GM19452 (cell line): Measurements from ENCODE around the gene HDAC9.

Source experiments
- ATAC-seq: cut with Tn5 transposase; IDR thresholded peaks from one replicate; pipeline ENCODE4 v1.9.1; 2021; ENCODE audit not compliant: unreplicated experiment

Gene HDAC9

GRCh38 chr7:18580950-18581349 lies 85.4 kb downstream of the HDAC9 start:
- ATAC-seq = no peak

- no peak for ATAC-seq
Observed at GRCh38 chr7:18583305-18583704, 87.8 kb downstream of the HDAC9 start.

- ATAC-seq = no peak
Observed at GRCh38 chr7:18590241-18590640, 94.7 kb downstream of the HDAC9 start.

GRCh38 chr7:18590744-18591340 lies 95.3 kb downstream of the HDAC9 start:
- no peak for ATAC-seq

- ATAC-seq = no peak
Observed at GRCh38 chr7:18593602-18594279, 98.2 kb downstream of the HDAC9 start.

GRCh38 chr7:18597754-18598153 lies 102.2 kb downstream of the HDAC9 start:
- no peak for ATAC-seq

GRCh38 chr7:18607025-18607424 lies 111.5 kb downstream of the HDAC9 start:
- ATAC-seq = no peak

GRCh38 chr7:18610331-18610948 lies 114.9 kb downstream of the HDAC9 start:
- ATAC-seq = no peak

GRCh38 chr7:18614841-18615240 lies 119.3 kb downstream of the HDAC9 start:
- no peak for ATAC-seq

GRCh38 chr7:18619311-18619710 lies 123.8 kb downstream of the HDAC9 start:
- ATAC-seq = no peak

GRCh38 chr7:18623389-18623788 lies 127.8 kb downstream of the HDAC9 start:
- no peak for ATAC-seq

- ATAC-seq = no peak
Observed at GRCh38 chr7:18624459-18624858, 128.9 kb downstream of the HDAC9 start.

- ATAC-seq = no peak
Observed at GRCh38 chr7:18626086-18626485, 130.5 kb downstream of the HDAC9 start.

GRCh38 chr7:18626717-18627116 lies 131.2 kb downstream of the HDAC9 start:
- ATAC-seq = no peak

GRCh38 chr7:18637516-18637915 lies 142.0 kb downstream of the HDAC9 start:
- ATAC-seq = no peak

- no peak for ATAC-seq
Observed at GRCh38 chr7:18638594-18639452, 143.3 kb downstream of the HDAC9 start.

- no peak for ATAC-seq
Observed at GRCh38 chr7:18639711-18640110, 144.2 kb downstream of the HDAC9 start.

GRCh38 chr7:18644981-18645380 lies 149.4 kb downstream of the HDAC9 start:
- ATAC-seq = no peak

- ATAC-seq = no peak
Observed at GRCh38 chr7:18647582-18647981, 152.0 kb downstream of the HDAC9 start.

- ATAC-seq = no peak
Observed at GRCh38 chr7:18648849-18649758, 153.6 kb downstream of the HDAC9 start.
